MCF 10A (cell line): ENCODE results near the gene USH1C. TPM values are rescaled to one million over a fixed set of nuclear protein-coding genes. Genes with fewer than 3 reads are reported as not detected.

ENCODE experiments used
- BruUV-seq: library from RNA; stranded (reverse); fragments of 400-500 nt; replicated peaks from 2 replicates; lab custom pipeline; 2021; lab: Mats Ljungman, UMichigan
- CTCF ChIA-PET: fragments of 300-600 bp; sonication (Branson Sonifier 250); formaldehyde crosslinking; extraction: SDS; loops from one replicate; lab custom pipeline; 2021; ENCODE audit warnings: antibody characterized with exemption, inconsistent platforms; lab: Yijun Ruan, JAX
- POLR2A ChIA-PET: fragments of 300-600, 350-650 bp; sonication (Branson Sonifier 250); formaldehyde crosslinking; extraction: SDS; loops from one replicate; lab custom pipeline; 2020; ENCODE audit warnings: antibody characterized with exemption, inconsistent platforms; lab: Yijun Ruan, JAX
- DNase-seq: peaks from one replicate; pipeline ENCODE4 v3.0.0-alpha.2; 2018; ENCODE audit not compliant: unreplicated experiment
- H3K27ac Mint-ChIP-seq: one replicate; pipeline ENCODE4 v1.8.0; 2022; ENCODE audit warnings: mild to moderate bottlenecking, low read depth, mixed read lengths; ENCODE audit not compliant: unreplicated experiment
- H3K27me3 Mint-ChIP-seq: one replicate; pipeline ENCODE4 v1.8.0; 2022; ENCODE audit warnings: mixed read lengths; ENCODE audit not compliant: insufficient read depth, unreplicated experiment
- H3K36me3 Mint-ChIP-seq: one replicate; pipeline ENCODE4 v1.8.0; 2022; ENCODE audit warnings: mild to moderate bottlenecking, moderate library complexity, mixed read lengths; ENCODE audit not compliant: insufficient read depth, unreplicated experiment
- H3K4me1 Mint-ChIP-seq: one replicate; pipeline ENCODE4 v1.8.0; 2022; ENCODE audit warnings: mixed read lengths; ENCODE audit not compliant: insufficient read depth, unreplicated experiment
- H3K4me3 Mint-ChIP-seq: one replicate; pipeline ENCODE4 v1.8.0; 2022; ENCODE audit warnings: mild to moderate bottlenecking, moderate library complexity, mixed read lengths; ENCODE audit not compliant: unreplicated experiment
- H3K9me3 Mint-ChIP-seq: one replicate; pipeline ENCODE4 v1.8.0; 2022; ENCODE audit warnings: mixed read lengths; ENCODE audit not compliant: unreplicated experiment
- intact Hi-C: fragments of 100-400 bp; cut with micrococcal nuclease; formaldehyde crosslinking; loops from 2 replicates; pipeline ENCODE4 v1.14.1; 2022
- total RNA-seq: library from RNA; stranded (reverse); gene quantifications from 2 replicates; pipeline ENCODE4 v1.2.3, GENCODE V29; 2022
- TF ChIP-seq, protein P1 (sequence below): fragments of 200-600 bp; IDR thresholded peaks from one replicate; pipeline ENCODE4 v1.8.0; 2022; ENCODE audit warnings: antibody characterized with exemption, mild to moderate bottlenecking; ENCODE audit not compliant: unreplicated experiment

The USH1C gene
- total RNA-seq, 1 experiment from 2014 or later: not detected

- Mint-ChIP-seq H3K4me1 (peaks cover 5% of the 10 kb centered on the region), H3K4me3 (no peak overlapping the region), H3K36me3 (no peaks in the 10 kb centered on the region), H3K27me3 (peaks cover 60% of the 10 kb centered on the region), H3K9me3 (no peaks in the 10 kb centered on the region), H3K27ac (no peak overlapping the region)
- intact Hi-C loops: no loop called here
- BruUV-seq: no TSS peak
- CTCF ChIA-PET: interaction anchor here (0.5 to 13.2 kb wide), 5 partner anchors 17 to 280 kb away, joined by 3 to 208 read pairs (median 4); no protein-coding TSS in a partner anchor
- DNase-seq: no peak
- TF ChIP-seq, protein P1, sequence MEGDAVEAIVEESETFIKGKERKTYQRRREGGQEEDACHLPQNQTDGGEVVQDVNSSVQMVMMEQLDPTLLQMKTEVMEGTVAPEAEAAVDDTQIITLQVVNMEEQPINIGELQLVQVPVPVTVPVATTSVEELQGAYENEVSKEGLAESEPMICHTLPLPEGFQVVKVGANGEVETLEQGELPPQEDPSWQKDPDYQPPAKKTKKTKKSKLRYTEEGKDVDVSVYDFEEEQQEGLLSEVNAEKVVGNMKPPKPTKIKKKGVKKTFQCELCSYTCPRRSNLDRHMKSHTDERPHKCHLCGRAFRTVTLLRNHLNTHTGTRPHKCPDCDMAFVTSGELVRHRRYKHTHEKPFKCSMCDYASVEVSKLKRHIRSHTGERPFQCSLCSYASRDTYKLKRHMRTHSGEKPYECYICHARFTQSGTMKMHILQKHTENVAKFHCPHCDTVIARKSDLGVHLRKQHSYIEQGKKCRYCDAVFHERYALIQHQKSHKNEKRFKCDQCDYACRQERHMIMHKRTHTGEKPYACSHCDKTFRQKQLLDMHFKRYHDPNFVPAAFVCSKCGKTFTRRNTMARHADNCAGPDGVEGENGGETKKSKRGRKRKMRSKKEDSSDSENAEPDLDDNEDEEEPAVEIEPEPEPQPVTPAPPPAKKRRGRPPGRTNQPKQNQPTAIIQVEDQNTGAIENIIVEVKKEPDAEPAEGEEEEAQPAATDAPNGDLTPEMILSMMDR: no peak
- POLR2A ChIA-PET: no interaction called here
Observed at GRCh38 chr11:17510507-17511206, 33.6 kb downstream of the USH1C start.

- Mint-ChIP-seq H3K36me3 (no peaks in the 10 kb centered on the region), H3K9me3 (no peaks in the 10 kb centered on the region), H3K4me3 (no peak overlapping the region), H3K27me3 (peaks cover 57% of the 10 kb centered on the region), H3K4me1 (peaks cover 5% of the 10 kb centered on the region), H3K27ac (no peak overlapping the region)
- intact Hi-C loops: loop anchor here (10.0 kb wide), 1 partner anchor 564 kb away; no protein-coding TSS in a partner anchor
- CTCF ChIA-PET: interaction anchor here (0.7 to 13.2 kb wide), 10 partner anchors 9 to 286 kb away, joined by 3 to 208 read pairs (median 4); no protein-coding TSS in a partner anchor
- no peak for DNase-seq
- no TSS peak for BruUV-seq
- POLR2A ChIA-PET: interaction anchor here (0.7 kb wide), 1 partner anchor 17 kb away, joined by 3 read pairs; no protein-coding TSS in a partner anchor
- TF ChIP-seq, protein P1: no peak
Observed at GRCh38 chr11:17508791-17509190, 35.4 kb downstream of the USH1C start.

DNA sequence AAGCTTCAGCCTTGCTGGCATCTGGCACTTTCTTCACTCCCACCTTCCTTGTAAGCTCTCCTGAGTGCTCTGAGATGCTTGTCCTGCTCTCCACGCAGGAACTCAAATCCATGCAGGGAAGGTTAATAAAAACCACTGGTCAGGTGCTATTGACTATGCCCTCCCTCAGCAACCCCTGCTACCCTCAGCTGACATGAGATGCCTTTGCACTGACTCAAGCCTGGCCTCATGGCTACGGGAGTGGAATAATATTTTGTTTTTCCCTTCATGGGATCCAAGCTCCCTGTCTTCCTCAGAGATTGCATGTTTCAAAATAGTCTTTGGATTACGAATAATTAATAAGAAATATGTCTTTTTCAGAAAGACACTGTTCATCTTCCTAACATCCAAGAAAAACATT, 35.9 kb downstream of the USH1C start:
- CTCF ChIA-PET: interaction anchor here (0.7 to 13.2 kb wide), 10 partner anchors 10 to 286 kb away, joined by 3 to 208 read pairs (median 4); no protein-coding TSS in a partner anchor
- no TSS peak for BruUV-seq
- Mint-ChIP-seq H3K36me3 (no peaks in the 10 kb centered on the region), H3K9me3 (no peaks in the 10 kb centered on the region), H3K4me3 (no peak overlapping the region), H3K27ac (no peak overlapping the region), H3K4me1 (peaks cover 5% of the 10 kb centered on the region), H3K27me3 (peaks cover 55% of the 10 kb centered on the region)
- POLR2A ChIA-PET: interaction anchor here (0.7 kb wide), 1 partner anchor 17 kb away, joined by 3 read pairs; no protein-coding TSS in a partner anchor
- TF ChIP-seq, protein P1: no peak
- DNase-seq: no peak
- intact Hi-C loops: loop anchor here (10.0 kb wide), 1 partner anchor 564 kb away; no protein-coding TSS in a partner anchor

GRCh38 chr11:17507773-17508172, 36.4 kb downstream of the USH1C start:
- BruUV-seq: no TSS peak
- Mint-ChIP-seq H3K27me3 (peaks cover 50% of the 10 kb centered on the region), H3K4me3 (no peak overlapping the region), H3K27ac (no peak overlapping the region), H3K9me3 (no peaks in the 10 kb centered on the region), H3K4me1 (peaks cover 5% of the 10 kb centered on the region), H3K36me3 (no peaks in the 10 kb centered on the region)
- ChIA-PET POLR2A (interaction anchor here (0.7 kb wide), 1 partner anchor 16 kb away, joined by 3 read pairs; no protein-coding TSS in a partner anchor), CTCF (interaction anchor here (0.6 to 13.2 kb wide), 12 partner anchors 10 to 1144 kb away, joined by 3 to 208 read pairs (median 4); no protein-coding TSS in a partner anchor)
- DNase-seq: no peak
- TF ChIP-seq, protein P1: no peak
- intact Hi-C loops: loop anchor here (10.0 kb wide), 1 partner anchor 563 kb away; no protein-coding TSS in a partner anchor
